Esophagus muscularis mucosa (tissue), 4 donors: ENCODE measurements around the gene UPF1. TPM values are rescaled to one million over a fixed set of nuclear protein-coding genes. Genes with fewer than 3 reads are reported as not detected.

ENCODE experiments used
- DNase-seq: peaks from one replicate; pipeline ENCODE4 v3.0.0-alpha.2; 2017; ENCODE audit errors: extremely low spot score
- H3K27ac ChIP-seq, 4 donors: fragments of 200-600 bp; sonication (generic); replicated peaks in 1 of 4; 1 replicate in 3 of 4; 2 replicates in 1 of 4; pipeline ENCODE4 v1.5.1; 2016 to 2019; ENCODE audit warnings: mild to moderate bottlenecking in 1 of 4
- H3K27me3 ChIP-seq, 4 donors: fragments of 200-600 bp; sonication (generic); one replicate each; pipeline versions ENCODE4 v1.5.1 to v1.6.0; 2016 to 2019
- H3K36me3 ChIP-seq, 4 donors: fragments of 200-600 bp; sonication (generic); one replicate each; pipeline ENCODE4 v1.5.1; 2016 to 2019
- H3K4me1 ChIP-seq, 4 donors: fragments of 200-600 bp; sonication (generic); one replicate each; pipeline ENCODE4 v1.5.1; 2016 to 2019
- H3K4me3 ChIP-seq, 4 donors: fragments of 200-600 bp; sonication (generic); 1 replicate in 2 of 4; 2 replicates in 2 of 4; pipeline ENCODE4 v1.5.1; 2016 to 2019; ENCODE audit warnings: mild to moderate bottlenecking in 4 of 4, moderate library complexity in 1 of 4
- H3K9me3 ChIP-seq, 4 donors: fragments of 200-600 bp; sonication (generic); 1 replicate in 3 of 4; 2 replicates in 1 of 4; pipeline ENCODE4 v1.5.1; 2016 to 2019
- CTCF ChIP-seq, 3 experiments: fragments of 200-600 bp in 2 of 3; fragments of 450-650 bp in 1 of 3; sonication (generic) in 2 of 3; IDR thresholded peaks; one replicate each; pipeline ENCODE4 v1.5.1; 2017 to 2019; ENCODE audit warnings: antibody characterized with exemption in 3 of 3, mild to moderate bottlenecking in 2 of 3, moderate library complexity in 1 of 3
- EP300 ChIP-seq: sonication (generic); formaldehyde crosslinking; IDR thresholded peaks from one replicate; pipeline ENCODE4 v1.6.1; 2017; ENCODE audit warnings: antibody characterized with exemption
- POLR2A ChIP-seq: fragments of 450-650 bp; IDR thresholded peaks from one replicate; pipeline ENCODE4 v1.6.1; 2017; ENCODE audit warnings: antibody characterized with exemption, moderate library complexity, mild to moderate bottlenecking, low read depth
- POLR2AphosphoS5 ChIP-seq, 2 donors: sonication (generic); formaldehyde crosslinking; IDR thresholded peaks; one replicate each; pipeline ENCODE4 v1.6.1; 2017; ENCODE audit warnings: antibody characterized with exemption in 2 of 2
- WGBS: methylation state at CpG from one replicate; pipeline ENCODE4 v1.1.5; 2018; 5-methylcytosine and 5-hydroxymethylcytosine counted together
- intact Hi-C: fragments of 100-400 bp; cut with DNase I; formaldehyde crosslinking; loops from one replicate; pipeline ENCODE4 v1.15.1; 2023
- total RNA-seq, 4 donors: library from RNA; depleted of rRNA; stranded (reverse); fragments of >200 nt; gene quantifications; one replicate each; pipeline versions ENCODE4 v1.1.0 to v1.2.1, GENCODE V29; 2016

Gene UPF1
- total RNA-seq, 4 donors from 2014 or later = 54.8 to 116 (median 77.4) TPM

GRCh38 chr19:18799389-18799970 lies 32.3 kb upstream of the UPF1 start:
- Histone ChIP-seq H3K9me3 (no peaks in the 10 kb centered on the region), H3K36me3 (no peaks in the 10 kb centered on the region), H3K4me3 (no peak overlapping the region), H3K27me3 (peaks cover 0 to 86% (median 0%) of the 10 kb centered on the region in 4 donors), H3K27ac (no peak overlapping the region), H3K4me1 (peaks cover 0 to 7% (median 6%) of the 10 kb centered on the region in 4 donors)
- DNase-seq = no peak
- no peak for TF ChIP-seq EP300
- TF ChIP-seq CTCF (IDR thresholded peaks at IDR 0.05) = no peak
- no peak for TF ChIP-seq POLR2AphosphoS5 (IDR thresholded peaks at IDR 0.05)
- no peak for TF ChIP-seq POLR2A
- intact Hi-C loops = no loop called here

- DNase-seq = no peak
- intact Hi-C loops = no loop called here
- Histone ChIP-seq H3K4me1 (peaks cover 0 to 7% (median 6%) of the 10 kb centered on the region in 4 donors), H3K36me3 (no peaks in the 10 kb centered on the region), H3K9me3 (no peaks in the 10 kb centered on the region), H3K27ac (no peak overlapping the region), H3K27me3 (peaks cover 0 to 84% (median 0%) of the 10 kb centered on the region in 4 donors), H3K4me3 (no peak overlapping the region)
- no peak for TF ChIP-seq EP300
- no peak for TF ChIP-seq POLR2A
- TF ChIP-seq CTCF (IDR thresholded peaks at IDR 0.05) = no peak
- TF ChIP-seq POLR2AphosphoS5 (IDR thresholded peaks at IDR 0.05) = no peak
Observed at GRCh38 chr19:18800079-18800478, 31.7 kb upstream of the UPF1 start.

GRCh38 chr19:18800636-18801035 lies 31.1 kb upstream of the UPF1 start:
- Histone ChIP-seq H3K4me3 (no peak overlapping the region), H3K36me3 (no peaks in the 10 kb centered on the region), H3K27me3 (peaks cover 0 to 78% (median 0%) of the 10 kb centered on the region in 4 donors), H3K9me3 (no peaks in the 10 kb centered on the region), H3K4me1 (peaks cover 0 to 3% (median 2%) of the 10 kb centered on the region in 4 donors), H3K27ac (no peak overlapping the region)
- TF ChIP-seq EP300 (no peak), POLR2A (no peak), POLR2AphosphoS5 (IDR thresholded peaks at IDR 0.05) (no peak), CTCF (IDR thresholded peaks at IDR 0.05) (no peak)
- DNase-seq = no peak
- WGBS = 70% methylated on average over 2 of the region's 10 CpGs
- intact Hi-C loops = no loop called here

GRCh38 chr19:18802354-18802753 lies 29.4 kb upstream of the UPF1 start:
- Histone ChIP-seq H3K4me3 (no peak overlapping the region), H3K27me3 (peaks cover 0 to 62% (median 0%) of the 10 kb centered on the region in 4 donors), H3K9me3 (no peaks in the 10 kb centered on the region), H3K36me3 (no peaks in the 10 kb centered on the region), H3K4me1 (no peaks in the 10 kb centered on the region), H3K27ac (no peak overlapping the region)
- intact Hi-C loops = no loop called here
- DNase-seq = no peak
- WGBS = 81% methylated on average over 4 of the region's 11 CpGs
- TF ChIP-seq EP300 = no peak
- TF ChIP-seq POLR2A = no peak
- TF ChIP-seq CTCF (IDR thresholded peaks at IDR 0.05) = no peak
- no peak for TF ChIP-seq POLR2AphosphoS5 (IDR thresholded peaks at IDR 0.05)
